AG09319 (cell line): ENCODE data around the gene TYW1B.
"Not testable (repeated sequence)": the region's sequence is repeated elsewhere in the genome, so short reads cannot be mapped to it uniquely, and the experiment has no call there.

Experiments used
- DNase-seq: peaks from one replicate; pipeline ENCODE4 v3.0.0-alpha.2; 2010; ENCODE audit warnings: low read depth; ENCODE audit errors: extremely low read depth
- TF ChIP-seq, protein P1 (sequence below): IDR thresholded peaks from 2 replicates; pipeline ENCODE4 v1.5.1; 2011; ENCODE audit warnings: low read depth, mild to moderate bottlenecking, inconsistent platforms, low read length, moderate library complexity

The TYW1B gene

GRCh38 chr7:72793791-72794190 lies 34.2 kb downstream of the TYW1B start:
- TF ChIP-seq, protein P1, sequence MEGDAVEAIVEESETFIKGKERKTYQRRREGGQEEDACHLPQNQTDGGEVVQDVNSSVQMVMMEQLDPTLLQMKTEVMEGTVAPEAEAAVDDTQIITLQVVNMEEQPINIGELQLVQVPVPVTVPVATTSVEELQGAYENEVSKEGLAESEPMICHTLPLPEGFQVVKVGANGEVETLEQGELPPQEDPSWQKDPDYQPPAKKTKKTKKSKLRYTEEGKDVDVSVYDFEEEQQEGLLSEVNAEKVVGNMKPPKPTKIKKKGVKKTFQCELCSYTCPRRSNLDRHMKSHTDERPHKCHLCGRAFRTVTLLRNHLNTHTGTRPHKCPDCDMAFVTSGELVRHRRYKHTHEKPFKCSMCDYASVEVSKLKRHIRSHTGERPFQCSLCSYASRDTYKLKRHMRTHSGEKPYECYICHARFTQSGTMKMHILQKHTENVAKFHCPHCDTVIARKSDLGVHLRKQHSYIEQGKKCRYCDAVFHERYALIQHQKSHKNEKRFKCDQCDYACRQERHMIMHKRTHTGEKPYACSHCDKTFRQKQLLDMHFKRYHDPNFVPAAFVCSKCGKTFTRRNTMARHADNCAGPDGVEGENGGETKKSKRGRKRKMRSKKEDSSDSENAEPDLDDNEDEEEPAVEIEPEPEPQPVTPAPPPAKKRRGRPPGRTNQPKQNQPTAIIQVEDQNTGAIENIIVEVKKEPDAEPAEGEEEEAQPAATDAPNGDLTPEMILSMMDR, result no peak
- DNase-seq, result no peak

- DNase-seq, result not testable (repeated sequence)
Measured at GRCh38 chr7:72790698-72791060, 37.3 kb downstream of the TYW1B start.

DNA sequence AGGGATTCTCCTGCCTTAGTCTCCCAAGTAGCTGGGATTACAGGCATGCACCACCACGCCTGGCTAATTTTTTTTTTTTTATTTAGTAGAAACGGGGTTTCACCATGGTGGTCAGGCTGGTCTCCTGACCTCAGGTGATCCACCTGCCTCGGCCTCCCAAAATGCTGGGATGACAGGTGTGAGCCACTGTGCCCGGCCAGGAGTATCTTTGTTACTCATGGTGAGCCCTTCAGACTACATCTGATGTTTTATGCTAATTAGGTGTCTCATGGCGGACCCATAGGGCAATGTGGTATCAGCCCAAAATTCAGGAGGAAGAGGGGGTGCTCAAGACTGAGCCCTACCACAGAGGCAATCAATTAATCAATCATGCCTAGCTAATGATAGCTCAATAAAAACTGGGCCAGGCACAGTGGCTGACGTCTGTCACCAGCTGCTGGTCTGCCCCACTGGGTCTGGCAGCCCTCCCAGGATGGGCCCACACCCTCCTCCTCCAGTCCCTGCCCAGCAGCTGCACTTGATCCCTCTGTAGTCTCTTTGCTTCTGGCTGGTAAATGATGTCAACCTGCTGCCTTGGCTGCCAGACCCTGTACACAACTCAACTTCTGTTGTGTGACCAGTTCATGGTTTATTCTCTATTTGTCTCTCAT lies 37.8 kb downstream of the TYW1B start:
- DNase-seq, result not testable (repeated sequence)

DNA sequence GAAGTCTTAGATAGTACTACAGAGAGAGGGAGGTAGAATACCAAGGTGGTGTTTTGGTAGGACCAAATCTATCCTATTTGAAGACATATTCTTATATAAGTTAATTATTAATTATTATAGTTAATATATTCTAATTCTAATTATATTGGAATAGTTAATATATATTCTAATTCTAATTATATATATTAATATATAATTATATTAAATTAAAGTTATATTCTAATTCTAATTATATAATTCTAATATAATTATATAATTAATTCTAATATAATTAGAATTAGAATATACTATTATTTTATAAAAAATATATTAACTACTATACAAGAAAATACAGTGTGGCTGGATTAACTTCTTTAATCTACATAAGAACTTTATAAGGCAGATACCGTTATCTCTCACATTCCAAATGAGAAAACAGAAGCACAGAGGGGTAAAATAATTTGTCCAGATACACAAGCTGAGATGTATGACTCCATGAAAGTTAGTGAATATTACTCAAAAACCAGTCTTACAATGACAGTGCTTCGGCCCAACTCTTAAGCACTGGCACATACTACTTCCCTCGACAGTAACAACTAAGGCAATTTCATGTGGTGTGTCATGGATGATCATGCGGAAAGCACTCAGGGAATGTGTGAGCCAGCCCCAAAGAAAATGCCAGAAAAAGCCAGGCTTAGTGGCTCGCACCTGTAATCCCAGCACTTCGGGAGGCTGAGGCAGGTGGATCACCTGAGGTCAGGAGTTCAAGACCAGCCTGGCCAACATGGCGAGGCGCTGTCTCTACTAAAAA lies 42.6 kb downstream of the TYW1B start:
- DNase-seq, result no peak
- TF ChIP-seq, protein P1, result no peak

GRCh38 chr7:72783601-72784370 lies 44.2 kb downstream of the TYW1B start:
- DNase-seq, result peak; percentile 34

GRCh38 chr7:72781631-72782030 lies 46.4 kb downstream of the TYW1B start:
- TF ChIP-seq, protein P1, result no peak
- DNase-seq, result no peak

DNA sequence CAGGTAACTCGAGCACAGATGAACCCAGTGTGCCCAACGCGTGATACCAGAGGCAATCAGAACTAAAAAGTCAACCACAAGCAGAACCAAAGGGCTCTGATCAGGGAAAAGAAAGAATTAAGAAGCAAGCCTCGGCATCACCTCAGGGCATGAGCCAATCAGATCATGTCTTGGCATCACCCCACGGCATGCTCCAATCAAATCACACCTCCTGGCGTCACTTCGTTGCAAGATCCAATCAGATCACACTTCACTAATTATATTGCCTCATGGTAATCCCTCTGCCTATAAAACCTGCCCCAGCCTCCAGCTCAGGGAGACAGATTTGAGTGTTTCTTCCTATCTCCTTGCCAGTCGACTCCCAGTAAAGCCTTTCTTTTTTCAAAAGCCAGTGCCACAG lies 46.8 kb downstream of the TYW1B start:
- no peak for DNase-seq
- TF ChIP-seq, protein P1, result no peak

DNA sequence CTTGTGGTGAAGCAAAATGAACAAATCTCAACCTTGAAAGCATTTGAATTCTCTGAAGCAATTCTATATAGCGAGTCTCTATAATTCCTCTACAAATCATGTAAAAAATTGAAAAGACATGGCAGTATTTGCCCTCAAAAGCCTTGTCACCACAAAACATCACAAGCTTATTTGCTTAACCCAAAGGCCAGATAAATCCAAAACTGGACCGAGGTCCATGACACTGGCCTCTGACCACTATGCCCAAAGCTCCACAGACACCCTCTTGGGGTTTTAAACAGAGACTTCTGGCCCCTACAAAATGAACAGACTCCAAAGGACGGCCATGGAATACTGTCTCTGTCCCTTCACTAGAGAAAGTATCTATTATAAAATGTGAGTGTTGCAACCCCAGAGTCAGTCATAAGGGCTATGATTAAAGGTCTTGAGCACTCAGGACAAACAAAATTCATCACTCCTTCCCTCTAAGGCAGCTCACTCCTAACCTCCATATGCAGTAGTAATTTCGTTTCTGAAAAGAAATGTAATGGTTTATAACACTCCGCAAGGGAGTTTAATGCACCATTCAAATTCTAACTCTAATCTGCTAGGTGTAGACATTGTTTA lies 47.6 kb downstream of the TYW1B start:
- DNase-seq, result not testable (repeated sequence)

GRCh38 chr7:72777167-72777566 lies 50.8 kb downstream of the TYW1B start:
- not testable (repeated sequence) for DNase-seq

GRCh38 chr7:72772627-72773026 lies 55.4 kb downstream of the TYW1B start:
- not testable (repeated sequence) for DNase-seq

- not testable (repeated sequence) for DNase-seq
Measured at GRCh38 chr7:72766994-72767393, 61.0 kb downstream of the TYW1B start.
